OCI-LY7 (cell line): ENCODE results near the gene IER5. TPM values are rescaled to one million over a fixed set of nuclear protein-coding genes. Genes with fewer than 3 reads are reported as not detected.

ENCODE experiments used
- BruUV-seq: library from RNA; stranded (reverse); fragments of 400-500 nt; replicated peaks from 2 replicates; lab custom pipeline; 2021; lab: Mats Ljungman, UMichigan
- CTCF ChIA-PET: fragments of 300-600 bp; sonication (Branson Sonifier 250); formaldehyde crosslinking; loops from one replicate; lab custom pipeline; 2022; ENCODE audit warnings: antibody characterized with exemption; ENCODE audit not compliant: unreplicated experiment; lab: Charles Lee
- POLR2A ChIA-PET: fragments of 300-600 bp; sonication (Branson Sonifier 250); formaldehyde crosslinking; loops from one replicate; lab custom pipeline; 2022; ENCODE audit warnings: antibody characterized with exemption; lab: Charles Lee
- DNase-seq: peaks from one replicate; pipeline ENCODE4 v3.0.0-alpha.2; 2015; ENCODE audit warnings: low spot score
- H2AFZ ChIP-seq: fragments of 200-600 bp; sonication (generic), shearing (Covaris generic); 2 replicates; pipeline ENCODE4 v1.6.1; 2014; ENCODE audit warnings: mild to moderate bottlenecking, antibody characterized with exemption, low read length, moderate library complexity
- H3K27ac ChIP-seq: fragments of 200-600 bp; sonication (generic); 2 replicates; pipeline ENCODE4 v1.5.1; 2014; ENCODE audit warnings: mixed run types, low read depth, mild to moderate bottlenecking, moderate library complexity, low read length, inconsistent platforms; ENCODE audit not compliant: poor library complexity, severe bottlenecking
- H3K36me3 ChIP-seq: fragments of 200-600 bp; sonication (generic); 2 replicates; pipeline ENCODE4 v1.6.1; 2014; ENCODE audit warnings: mild to moderate bottlenecking, antibody characterized with exemption, low read length, moderate library complexity, mixed read lengths; ENCODE audit not compliant: insufficient read depth
- H3K4me1 ChIP-seq: fragments of 200-600 bp; sonication (generic); 2 replicates; pipeline ENCODE4 v1.5.1; 2014; ENCODE audit warnings: mild to moderate bottlenecking, low read length; ENCODE audit not compliant: insufficient read depth, poor library complexity, severe bottlenecking
- H3K4me2 ChIP-seq: fragments of 200-600 bp; sonication (generic); 2 replicates; pipeline ENCODE4 v1.6.1; 2014; ENCODE audit warnings: mild to moderate bottlenecking, low read length
- H3K4me3 ChIP-seq: fragments of 200-600 bp; sonication (generic); 2 replicates; pipeline ENCODE4 v1.5.1; 2014; ENCODE audit warnings: mild to moderate bottlenecking, low read depth, low read length; ENCODE audit not compliant: poor library complexity, severe bottlenecking
- H3K79me2 ChIP-seq: fragments of 200-600 bp; sonication (generic); 2 replicates; pipeline ENCODE4 v1.6.1; 2016; ENCODE audit warnings: low read depth, mild to moderate bottlenecking, low read length, moderate library complexity, mixed read lengths; ENCODE audit not compliant: insufficient read depth
- H3K9me2 ChIP-seq: fragments of 200-600 bp; sonication (generic); 2 replicates; pipeline ENCODE4 v1.6.1; 2016; ENCODE audit warnings: mild to moderate bottlenecking, low read length, mixed read lengths; ENCODE audit not compliant: insufficient read depth
- H3K9me3 ChIP-seq: fragments of 200-600 bp; sonication (generic); 2 replicates; pipeline ENCODE4 v1.6.1; 2014; ENCODE audit warnings: mild to moderate bottlenecking, mixed run types, low read length, mixed read lengths
- H4K20me1 ChIP-seq: fragments of 200-600 bp; sonication (generic); 2 replicates; pipeline ENCODE4 v1.6.1; 2014; ENCODE audit warnings: mild to moderate bottlenecking, antibody characterized with exemption, low read length, moderate library complexity, mixed read lengths; ENCODE audit not compliant: insufficient read depth
- EZH2phosphoT487 ChIP-seq: fragments of 200-600 bp; sonication (generic); IDR thresholded peaks from 2 replicates; pipeline ENCODE4 v1.6.1; 2018; ENCODE audit warnings: low read depth, borderline replicate concordance, mild to moderate bottlenecking, mixed run types, antibody characterized with exemption, low read length, moderate library complexity, mixed read lengths
- intact Hi-C: fragments of 100-400 bp; cut with micrococcal nuclease; formaldehyde crosslinking; loops from one replicate; pipeline ENCODE4 v1.10.0; 2022; ENCODE audit not compliant: unreplicated experiment
- total RNA-seq, 2 experiments: library from RNA; depleted of rRNA in 1 of 2; stranded (reverse); fragments of >200 nt in 1 of 2; shearing (Covaris generic) in 1 of 2; gene quantifications; 2 replicates each; pipeline ENCODE4 v1.2.3, GENCODE V29; 2014 to 2022
- TF ChIP-seq, protein P1 (sequence below): fragments of 200-600 bp; sonication (generic); conservative IDR thresholded peaks from 2 replicates; pipeline ENCODE4 v1.5.1; 2014; ENCODE audit warnings: mild to moderate bottlenecking, antibody characterized with exemption, low read length, moderate library complexity, mixed read lengths

The IER5 gene
- total RNA-seq, 2 experiments from 2014 or later: 7.2 to 14.3 TPM

DNA sequence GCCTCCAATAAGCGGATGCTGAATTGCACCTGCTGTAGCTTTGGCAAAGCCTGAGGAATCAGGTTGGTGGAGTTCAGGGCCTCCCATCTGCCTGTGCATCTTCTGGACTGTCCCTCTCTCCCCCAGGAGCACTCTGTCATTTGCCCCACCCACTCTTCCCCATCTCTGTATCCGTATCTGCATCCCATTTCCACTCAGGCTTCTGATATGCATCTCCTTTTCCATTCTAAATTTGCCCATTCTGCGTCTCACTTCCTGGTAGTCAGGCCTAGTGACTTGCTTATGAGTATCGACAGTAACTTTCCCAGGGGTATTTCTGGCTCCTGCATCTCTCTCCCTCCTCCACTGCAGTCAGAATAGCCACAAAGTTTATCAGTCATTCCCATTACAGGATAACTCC, 39.1 kb upstream of the IER5 start:
- Histone ChIP-seq H3K79me2 (no peaks in the 10 kb centered on the region), H3K27ac (no peak overlapping the region), H3K36me3 (no peaks in the 10 kb centered on the region; the same call in 1 of the 2 replicates), H3K9me3 (no peaks in the 10 kb centered on the region), H3K4me2 (no peak overlapping the region), H2AFZ (no peak overlapping the region), H4K20me1 (no peaks in the 10 kb centered on the region), H3K4me3 (no peak overlapping the region), H3K4me1 (no peaks in the 10 kb centered on the region), H3K9me2 (no peaks in the 10 kb centered on the region)
- BruUV-seq: no TSS peak
- TF ChIP-seq EZH2phosphoT487: no peak
- TF ChIP-seq, protein P1, sequence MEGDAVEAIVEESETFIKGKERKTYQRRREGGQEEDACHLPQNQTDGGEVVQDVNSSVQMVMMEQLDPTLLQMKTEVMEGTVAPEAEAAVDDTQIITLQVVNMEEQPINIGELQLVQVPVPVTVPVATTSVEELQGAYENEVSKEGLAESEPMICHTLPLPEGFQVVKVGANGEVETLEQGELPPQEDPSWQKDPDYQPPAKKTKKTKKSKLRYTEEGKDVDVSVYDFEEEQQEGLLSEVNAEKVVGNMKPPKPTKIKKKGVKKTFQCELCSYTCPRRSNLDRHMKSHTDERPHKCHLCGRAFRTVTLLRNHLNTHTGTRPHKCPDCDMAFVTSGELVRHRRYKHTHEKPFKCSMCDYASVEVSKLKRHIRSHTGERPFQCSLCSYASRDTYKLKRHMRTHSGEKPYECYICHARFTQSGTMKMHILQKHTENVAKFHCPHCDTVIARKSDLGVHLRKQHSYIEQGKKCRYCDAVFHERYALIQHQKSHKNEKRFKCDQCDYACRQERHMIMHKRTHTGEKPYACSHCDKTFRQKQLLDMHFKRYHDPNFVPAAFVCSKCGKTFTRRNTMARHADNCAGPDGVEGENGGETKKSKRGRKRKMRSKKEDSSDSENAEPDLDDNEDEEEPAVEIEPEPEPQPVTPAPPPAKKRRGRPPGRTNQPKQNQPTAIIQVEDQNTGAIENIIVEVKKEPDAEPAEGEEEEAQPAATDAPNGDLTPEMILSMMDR: no peak
- intact Hi-C loops: no loop called here
- CTCF ChIA-PET: no interaction called here
- DNase-seq: no peak
- POLR2A ChIA-PET: no interaction called here

DNA sequence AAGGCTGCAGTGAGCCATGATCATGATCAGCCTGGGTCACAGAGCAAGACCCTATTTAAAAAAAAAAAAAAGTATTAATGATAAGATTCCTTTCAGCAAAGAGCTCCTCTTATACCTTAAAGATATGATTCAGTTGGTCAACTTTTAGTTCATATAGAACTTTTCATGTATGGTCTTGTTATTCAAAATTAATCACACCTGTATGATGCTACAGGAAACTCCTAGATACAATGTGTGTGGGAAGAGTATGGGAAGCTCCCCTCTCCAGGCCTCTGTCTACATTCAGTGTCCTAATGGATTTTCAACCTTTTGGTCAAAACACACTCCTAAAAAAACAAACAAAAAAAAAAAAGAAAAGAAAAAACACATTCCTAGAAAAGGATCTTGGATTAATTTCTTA, 37.6 kb upstream of the IER5 start:
- POLR2A ChIA-PET: interaction anchor here (1.0 kb wide), 1 partner anchor 18 kb away, joined by 3 read pairs; the partner anchor contains the start of gene MR1
- Histone ChIP-seq H3K4me3 (no peak overlapping the region), H3K4me1 (no peaks in the 10 kb centered on the region), H3K27ac (no peak overlapping the region), H3K79me2 (no peaks in the 10 kb centered on the region), H3K9me3 (no peaks in the 10 kb centered on the region), H4K20me1 (no peaks in the 10 kb centered on the region), H3K4me2 (no peak overlapping the region), H2AFZ (no peak overlapping the region), H3K9me2 (no peaks in the 10 kb centered on the region), H3K36me3 (no peaks in the 10 kb centered on the region; the same call in 1 of the 2 replicates)
- TF ChIP-seq, protein P1: no peak
- no peak for TF ChIP-seq EZH2phosphoT487
- DNase-seq: no peak
- BruUV-seq: no TSS peak
- intact Hi-C loops: no loop called here
- CTCF ChIA-PET: no interaction called here

DNA sequence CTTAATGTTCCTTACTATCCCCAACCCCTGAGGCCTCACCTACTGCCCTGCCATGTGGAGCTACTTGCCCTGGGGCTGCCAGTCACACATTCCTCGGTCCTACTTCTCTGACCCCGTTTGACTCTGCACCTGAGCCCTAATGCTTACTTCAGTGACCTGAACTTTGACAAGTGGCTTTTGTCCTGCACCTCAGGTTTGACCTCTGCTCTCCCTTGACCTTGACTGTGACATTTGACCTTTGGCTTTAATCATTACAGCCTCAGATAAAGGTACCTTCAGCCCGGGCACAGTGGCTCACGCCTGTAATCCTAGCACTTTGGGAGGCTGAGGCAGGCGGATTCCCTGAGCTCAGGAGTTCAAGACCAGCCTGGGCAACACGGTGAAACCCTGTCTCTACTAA, 31.9 kb upstream of the IER5 start:
- CTCF ChIA-PET: no interaction called here
- POLR2A ChIA-PET: no interaction called here
- H3K4me2 ChIP-seq: no peak overlapping the region

More for the DNA sequence above, 31.9 kb upstream of the IER5 start:
- no peak for DNase-seq
- BruUV-seq: no TSS peak
- Histone ChIP-seq H4K20me1 (no peaks in the 10 kb centered on the region), H3K36me3 (no peaks in the 10 kb centered on the region), H3K9me3 (no peaks in the 10 kb centered on the region), H3K79me2 (no peaks in the 10 kb centered on the region), H3K4me1 (no peaks in the 10 kb centered on the region), H3K4me3 (no peak overlapping the region), H2AFZ (no peak overlapping the region), H3K9me2 (no peaks in the 10 kb centered on the region), H3K27ac (no peak overlapping the region)
- no peak for TF ChIP-seq EZH2phosphoT487
- TF ChIP-seq, protein P1: no peak
- intact Hi-C loops: no loop called here
